GM21717 (cell line): ENCODE measurements around the gene SPINK2.
A peak's percentile ranks its signal among the peaks of the same experiment; 100 is the strongest.

ENCODE experiments used
- ATAC-seq: cut with Tn5 transposase; IDR thresholded peaks from one replicate; pipeline ENCODE4 v1.9.1; 2021; ENCODE audit warnings: mild to moderate bottlenecking, moderate library complexity; ENCODE audit not compliant: unreplicated experiment

SPINK2 gene, protein sequence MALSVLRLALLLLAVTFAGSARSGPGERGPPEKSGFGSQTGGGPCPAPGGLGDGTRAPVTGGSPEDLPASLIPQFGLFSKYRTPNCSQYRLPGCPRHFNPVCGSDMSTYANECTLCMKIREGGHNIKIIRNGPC

DNA sequence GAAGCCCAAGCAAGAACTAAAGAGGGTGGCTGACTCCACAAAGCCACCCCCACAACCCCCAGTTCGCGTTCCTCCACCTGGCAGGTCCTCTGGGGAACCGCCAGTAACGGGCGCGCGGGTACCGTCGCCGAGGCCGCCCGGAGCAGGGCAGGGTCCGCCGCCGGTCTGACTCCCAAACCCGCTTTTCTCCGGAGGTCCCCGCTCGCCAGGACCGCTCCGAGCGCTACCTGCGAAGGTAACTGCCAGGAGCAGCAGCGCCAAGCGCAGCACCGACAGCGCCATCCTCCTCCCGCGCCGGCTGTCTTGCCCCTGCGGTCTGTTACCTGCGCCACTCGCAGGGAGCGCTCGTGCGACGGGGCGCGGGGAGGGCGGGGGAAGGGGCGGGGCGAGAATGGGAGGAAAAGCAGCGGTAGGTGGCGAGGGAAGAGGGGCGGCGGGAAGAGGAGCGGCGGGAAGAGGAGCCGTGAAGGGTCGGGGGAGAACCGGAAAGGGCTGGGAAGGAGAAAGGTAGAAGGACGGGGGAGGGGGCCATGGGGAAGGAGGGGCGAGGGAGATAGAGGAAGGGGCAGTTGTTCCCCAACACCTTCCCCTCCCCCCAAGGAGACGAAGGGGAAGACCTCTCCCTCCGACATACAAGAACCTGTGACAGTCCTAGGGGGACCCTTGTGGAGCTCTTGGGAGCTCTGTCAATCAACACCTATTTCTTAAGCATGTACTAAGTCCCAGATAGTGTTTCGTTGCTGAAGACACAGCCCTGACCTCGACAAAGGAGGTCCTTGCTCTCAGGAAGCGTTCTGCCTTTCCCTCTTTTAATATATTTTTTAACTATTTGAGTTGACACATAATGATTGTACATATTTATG lies at the start of gene SPINK2:
Gene SPINK2, minus strand, starts transcription at position 321 of the 863 bp plus-strand sequence. Its CDS starts 39 bp downstream, at position 282.
- no peak for ATAC-seq

DNA sequence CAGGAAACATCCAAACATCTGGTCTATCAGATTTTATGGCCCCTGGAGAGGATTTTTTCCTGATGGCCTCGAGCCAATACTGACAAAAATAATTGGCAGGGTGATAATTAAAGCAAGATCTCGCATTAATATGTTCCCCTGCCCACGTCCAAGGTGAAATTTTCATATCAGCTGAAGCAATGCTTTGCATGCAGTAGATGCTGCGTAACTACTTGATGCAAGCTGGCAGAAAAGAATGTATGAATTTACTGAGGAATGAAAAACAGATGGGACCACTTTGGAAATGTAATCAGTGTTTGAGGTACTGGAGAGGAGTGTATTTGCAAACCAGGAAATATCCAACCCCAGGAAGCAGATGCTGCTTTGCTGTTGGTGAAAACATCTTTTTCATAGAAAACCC lies 49.4 kb upstream of the SPINK2 start:
- ATAC-seq = no peak

DNA sequence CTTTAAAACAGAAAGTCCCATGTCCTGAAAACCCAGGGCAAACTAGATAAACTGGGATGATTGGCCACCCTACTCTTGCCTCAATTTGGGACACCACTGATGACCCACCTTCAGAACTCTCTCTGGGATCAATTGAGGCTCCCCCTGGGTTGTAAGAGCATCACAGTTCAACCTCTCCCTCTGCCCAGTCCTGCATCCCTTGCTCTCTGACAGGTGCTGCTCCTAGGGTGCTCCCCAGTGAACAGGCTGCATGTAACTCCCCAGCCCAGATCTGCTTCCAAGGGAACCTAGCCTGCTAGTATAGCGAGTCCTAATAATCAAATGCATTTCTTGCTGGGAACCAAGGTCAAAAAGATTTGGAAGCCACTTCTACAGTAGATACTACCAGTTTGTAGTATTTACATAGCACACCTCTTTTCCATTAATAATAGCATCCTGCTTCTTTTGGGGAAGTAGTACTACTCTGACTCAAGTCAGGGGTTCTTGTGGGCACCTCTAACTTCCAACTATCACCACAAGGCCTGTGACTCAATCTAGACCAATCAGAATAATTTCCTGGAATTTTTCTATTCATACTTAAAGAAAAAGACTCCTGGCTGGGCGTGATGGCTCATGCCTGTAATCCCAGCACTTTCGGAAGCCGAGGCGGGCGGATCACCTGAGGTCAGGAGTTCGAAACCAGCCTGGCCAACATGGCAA lies 42.1 kb upstream of the SPINK2 start:
- ATAC-seq = no peak

DNA sequence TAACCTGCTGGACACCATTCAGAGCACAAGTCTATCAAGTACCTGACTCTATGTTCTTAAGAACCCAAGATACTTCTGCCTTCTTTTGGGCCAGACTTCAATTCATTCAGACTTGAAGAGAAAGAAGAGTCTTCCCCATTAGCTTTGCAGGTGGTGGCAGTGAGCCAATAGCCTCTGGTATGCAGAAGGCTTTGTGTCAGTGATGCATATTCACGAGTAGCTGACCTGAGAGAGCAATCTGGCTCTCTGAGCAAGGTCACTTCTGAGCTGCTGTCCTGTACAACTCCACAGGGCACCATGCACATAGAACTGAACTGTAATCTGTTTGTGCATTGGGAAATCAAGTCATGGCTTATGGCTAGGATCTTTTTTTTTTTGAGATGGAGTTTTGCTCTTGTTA lies 39.9 kb upstream of the SPINK2 start:
- ATAC-seq = no peak

DNA sequence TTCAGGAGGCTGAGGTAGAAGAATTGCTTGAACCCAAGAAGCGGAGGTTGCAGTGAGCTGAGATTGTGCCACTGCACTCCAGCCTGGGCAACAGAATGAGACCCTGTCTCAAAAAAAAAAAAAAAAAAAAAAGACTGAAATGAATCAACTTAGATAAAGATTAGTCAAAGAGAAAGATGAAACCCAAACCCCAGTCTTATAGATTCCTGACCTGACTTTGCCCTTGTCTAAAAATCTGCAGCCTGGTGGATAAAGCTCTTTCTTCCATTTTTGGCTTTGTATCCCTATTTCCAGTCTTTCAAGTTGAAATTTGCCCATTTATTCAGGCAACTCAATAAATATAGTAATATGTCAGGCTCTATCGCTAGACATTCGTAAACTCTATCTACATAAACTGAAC lies 39.3 kb upstream of the SPINK2 start:
- no peak for ATAC-seq

DNA sequence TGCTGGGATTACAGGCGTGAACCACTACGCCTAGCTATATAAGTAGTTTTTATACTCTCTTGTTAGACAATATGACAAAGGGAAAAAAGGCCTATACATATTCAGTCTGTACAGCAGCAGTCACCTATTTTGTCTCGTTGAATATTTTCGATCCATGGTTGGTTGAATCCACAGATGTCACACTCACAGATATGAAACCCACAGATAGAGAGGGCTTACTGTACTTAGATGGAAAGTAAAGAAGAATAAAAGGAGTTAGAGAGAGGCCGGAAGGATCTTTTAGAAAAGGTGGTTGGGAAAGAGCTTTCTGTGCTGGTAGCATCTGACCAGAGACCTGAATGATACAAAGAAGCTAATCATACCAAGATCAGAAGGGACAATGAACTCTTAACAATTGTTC lies 38.3 kb upstream of the SPINK2 start:
- ATAC-seq = peak; percentile 49

DNA sequence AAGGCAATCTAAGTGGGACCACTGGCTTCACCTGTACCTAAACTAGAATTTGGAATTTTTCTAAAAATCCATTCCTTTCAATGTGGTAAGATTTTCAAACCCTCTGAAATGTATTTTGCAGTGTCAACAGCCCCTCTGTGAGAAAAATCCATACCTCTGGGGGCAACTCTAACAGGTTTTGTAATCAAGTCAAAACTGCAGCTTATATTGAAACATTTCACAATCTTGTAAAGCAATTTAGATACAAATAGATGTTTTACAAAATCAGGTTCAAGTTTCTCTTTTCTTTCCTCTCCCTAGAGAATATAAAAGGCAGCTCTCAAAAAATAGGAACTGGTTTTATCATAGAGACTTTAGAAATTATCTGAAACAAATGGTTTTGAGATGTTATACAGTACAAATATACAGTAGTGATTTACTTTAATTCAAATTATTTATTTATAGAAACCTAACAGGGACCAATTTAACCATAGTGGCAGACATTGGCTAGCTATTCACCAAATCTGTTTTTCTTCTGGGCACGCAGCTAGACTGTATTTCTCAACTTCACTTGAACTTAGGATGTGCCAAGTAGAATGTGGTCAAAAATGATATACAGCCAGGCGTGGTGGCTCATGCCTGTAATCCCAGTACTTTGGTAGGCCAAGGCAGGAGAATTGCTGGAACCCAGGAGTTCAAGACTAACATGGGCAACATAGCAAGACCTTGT lies 36.3 kb upstream of the SPINK2 start:
- ATAC-seq = no peak

DNA sequence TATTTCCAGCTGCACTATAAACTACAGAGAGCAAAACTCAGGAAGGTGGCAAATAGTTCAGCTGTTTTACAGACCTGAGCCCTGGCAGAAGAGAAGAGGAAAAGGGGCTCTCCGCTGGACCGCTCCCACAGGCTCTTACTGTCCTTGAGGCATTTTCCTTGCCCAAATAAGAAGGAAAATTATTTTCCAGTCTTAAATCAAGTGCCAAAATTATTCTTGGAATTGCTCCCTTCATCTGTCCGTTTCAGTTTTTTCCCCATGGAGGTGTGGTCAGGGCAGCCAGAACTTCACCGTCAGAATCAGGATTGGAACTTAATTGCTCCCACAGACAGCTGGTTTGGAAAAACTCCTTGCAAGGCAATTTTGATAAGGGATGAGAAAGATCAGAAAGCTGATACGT lies 35.2 kb upstream of the SPINK2 start:
- ATAC-seq = no peak

DNA sequence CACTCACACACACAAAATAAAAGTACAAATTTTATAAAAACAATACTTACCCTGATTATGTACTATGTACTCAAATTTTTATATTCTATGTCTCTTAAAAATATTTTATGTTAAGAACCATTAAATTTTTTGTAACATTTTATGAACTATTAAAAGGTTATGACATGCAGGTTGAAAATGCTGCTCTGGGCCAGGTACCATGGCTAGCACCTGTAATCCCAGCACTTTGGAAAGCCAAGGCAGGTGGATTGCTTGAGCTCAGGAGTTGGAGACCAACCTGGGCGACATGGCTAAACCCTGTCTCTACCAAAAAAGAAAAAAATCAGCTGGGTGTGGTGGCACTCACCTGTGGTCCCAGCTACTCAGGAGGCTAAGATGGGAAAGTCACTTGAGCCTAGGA lies 29.4 kb upstream of the SPINK2 start:
- ATAC-seq = no peak

DNA sequence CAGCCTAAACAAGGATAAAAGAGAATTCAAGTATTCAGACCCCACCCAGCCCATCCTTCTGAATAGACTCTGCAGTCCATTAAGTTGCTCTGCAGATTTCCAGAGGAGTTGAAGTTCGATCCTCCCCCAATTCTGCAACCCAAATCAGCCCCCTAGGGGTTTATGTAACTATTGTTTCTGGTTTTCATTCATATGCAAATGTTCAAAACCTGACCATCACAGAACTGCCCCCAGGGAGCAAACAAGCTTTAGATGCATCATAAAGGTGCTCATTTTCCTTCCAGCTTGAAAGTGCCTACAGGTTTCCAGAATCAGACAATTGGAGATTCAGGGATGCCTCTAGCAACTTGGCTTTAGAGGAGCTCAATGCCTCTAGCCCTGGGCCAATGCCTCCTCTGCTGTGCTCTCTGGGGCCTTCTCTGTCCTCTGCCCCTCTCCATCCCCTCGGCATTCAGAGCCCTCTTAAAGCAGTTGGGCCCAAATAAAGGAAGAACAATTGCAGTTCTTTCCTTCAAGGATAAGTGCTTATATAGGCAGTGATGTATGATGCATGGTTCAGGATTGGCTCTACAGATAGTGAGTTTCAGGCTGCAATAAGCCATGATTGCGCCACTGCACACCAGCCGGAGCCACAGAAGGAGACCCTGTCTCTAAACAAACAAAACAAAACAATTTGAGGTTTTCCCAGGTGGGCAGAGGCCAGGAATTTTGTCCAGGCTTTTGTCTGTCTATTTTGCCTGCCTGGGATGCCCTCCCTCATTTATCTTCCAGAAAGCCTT lies 23.5 kb upstream of the SPINK2 start:
- no peak for ATAC-seq

DNA sequence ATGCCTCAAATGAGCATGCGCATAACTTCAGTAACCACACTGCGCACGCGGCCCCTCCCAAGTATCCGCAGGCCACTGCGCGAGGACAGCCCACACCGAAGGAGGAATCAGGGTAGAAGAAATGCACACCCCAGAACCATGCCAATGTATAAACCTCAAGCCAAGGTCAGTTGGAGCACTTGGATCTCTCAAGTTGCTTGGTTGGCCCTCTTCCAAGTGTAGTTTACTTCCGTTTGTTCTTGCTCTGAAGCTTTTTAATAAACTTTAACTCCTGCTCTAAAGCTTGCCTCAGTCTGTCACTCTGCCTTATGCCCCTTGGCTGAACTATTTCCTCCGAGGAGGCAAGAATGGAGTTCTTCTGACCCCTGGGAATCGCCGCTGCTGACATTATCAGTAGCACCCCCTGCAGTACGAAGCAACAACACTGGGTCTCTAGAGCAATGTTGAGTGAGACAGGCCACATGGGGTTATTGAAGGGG lies 22.0 kb upstream of the SPINK2 start:
- ATAC-seq = no peak

DNA sequence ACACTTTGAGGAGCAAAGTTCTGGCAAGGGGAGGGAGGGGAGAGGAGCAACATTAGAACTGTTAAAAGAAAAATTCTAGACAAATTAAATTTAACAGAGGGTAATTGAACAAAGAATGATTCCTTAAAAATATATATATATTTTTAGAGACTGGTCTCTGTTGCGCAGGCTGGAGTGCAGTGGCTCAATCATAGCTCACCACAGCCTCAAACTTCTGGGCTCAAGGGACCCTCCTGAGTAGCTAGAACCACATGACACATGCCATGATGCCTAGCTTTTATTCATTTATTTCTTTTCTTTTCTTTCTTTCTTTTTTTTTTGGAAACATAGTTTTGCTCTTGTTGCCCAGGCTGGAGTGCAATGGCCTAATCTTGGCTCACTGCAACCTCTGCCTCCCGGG lies 19.1 kb upstream of the SPINK2 start:
- ATAC-seq = no peak

DNA sequence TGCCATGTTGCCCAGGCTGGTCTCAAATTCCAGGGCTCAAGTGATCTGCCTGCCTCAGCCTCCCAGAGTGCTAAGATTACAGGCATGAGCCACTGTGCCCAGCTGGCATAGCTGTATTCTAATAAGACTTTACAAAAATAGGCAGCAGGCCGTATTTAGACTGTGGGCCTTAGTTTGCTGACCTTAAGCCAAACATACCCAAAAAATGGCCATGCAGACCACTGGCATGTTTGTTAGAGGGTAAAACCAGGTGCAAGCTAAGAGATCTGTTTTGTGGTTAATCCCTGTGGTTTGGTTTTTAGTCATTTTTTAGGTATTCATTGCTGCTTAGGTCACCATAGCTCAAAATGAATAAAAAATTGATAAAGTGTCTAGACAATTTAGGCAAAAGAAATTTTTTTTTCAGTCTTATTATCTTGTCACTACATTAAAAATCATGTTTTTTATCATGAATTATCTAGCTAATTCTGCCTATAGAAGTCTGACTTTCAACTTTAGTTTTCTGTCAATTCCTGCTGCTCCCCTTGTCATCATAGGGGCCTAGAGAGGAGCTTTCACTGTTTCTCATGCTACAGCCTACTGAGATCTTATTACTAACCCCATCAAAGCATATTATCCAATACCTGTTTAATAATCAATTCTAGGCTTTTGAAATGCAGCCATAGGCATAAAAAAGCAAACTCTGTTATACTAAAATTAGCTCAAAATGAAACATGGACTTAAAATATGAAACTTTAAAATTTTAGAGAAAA lies 7.5 kb upstream of the SPINK2 start:
- ATAC-seq = peak; percentile 85

DNA sequence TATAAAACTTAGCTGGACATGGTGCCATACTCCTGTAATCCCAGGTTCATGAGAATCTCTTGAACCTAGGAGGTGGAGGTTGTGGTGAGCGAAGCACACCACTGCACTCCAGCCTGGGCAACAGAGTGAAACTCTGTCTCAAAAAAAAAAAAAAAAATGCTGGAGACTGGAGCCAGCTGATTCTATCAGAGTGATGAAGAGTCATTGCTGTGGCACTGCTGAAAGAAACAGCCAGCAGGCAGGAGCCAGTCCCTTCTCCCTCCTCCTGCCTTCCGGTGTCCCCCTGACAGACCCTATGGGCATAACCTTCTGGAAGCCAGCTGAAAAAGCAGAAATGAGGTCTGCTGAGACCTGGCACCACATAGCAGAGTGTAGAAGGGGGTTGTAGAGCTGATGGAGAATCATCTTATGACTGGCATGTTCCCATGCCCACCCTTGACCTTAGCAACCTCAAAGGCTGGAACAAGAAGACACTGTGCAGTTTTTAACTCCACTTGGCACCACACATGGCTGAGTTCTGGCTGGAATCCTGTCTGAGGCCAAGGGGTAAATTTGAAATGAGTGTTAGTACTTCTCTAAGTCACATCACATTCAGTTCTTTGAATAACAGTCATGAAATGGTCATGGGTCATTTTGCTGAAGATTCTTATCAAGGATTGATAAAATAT lies 2.6 kb upstream of the SPINK2 start:
- ATAC-seq = no peak

DNA sequence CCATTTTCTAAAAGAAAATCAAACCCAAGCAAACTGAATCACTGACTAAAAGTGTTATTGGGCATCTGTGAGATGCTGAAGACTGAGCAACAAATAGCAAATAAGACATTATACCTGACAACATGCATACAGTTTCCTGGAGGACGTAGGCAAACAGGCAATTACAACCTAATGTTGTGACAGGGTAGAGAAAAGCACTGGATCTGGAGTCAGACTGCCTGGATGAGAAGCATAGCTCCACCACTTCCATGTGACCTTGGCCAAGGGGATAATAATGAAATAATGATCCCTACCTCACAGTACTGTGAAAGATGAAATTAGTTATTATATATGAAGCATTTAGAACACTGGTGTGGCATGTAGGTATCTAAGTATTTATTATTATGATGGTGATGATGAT lies 2.7 kb downstream of the SPINK2 start:
- no peak for ATAC-seq

DNA sequence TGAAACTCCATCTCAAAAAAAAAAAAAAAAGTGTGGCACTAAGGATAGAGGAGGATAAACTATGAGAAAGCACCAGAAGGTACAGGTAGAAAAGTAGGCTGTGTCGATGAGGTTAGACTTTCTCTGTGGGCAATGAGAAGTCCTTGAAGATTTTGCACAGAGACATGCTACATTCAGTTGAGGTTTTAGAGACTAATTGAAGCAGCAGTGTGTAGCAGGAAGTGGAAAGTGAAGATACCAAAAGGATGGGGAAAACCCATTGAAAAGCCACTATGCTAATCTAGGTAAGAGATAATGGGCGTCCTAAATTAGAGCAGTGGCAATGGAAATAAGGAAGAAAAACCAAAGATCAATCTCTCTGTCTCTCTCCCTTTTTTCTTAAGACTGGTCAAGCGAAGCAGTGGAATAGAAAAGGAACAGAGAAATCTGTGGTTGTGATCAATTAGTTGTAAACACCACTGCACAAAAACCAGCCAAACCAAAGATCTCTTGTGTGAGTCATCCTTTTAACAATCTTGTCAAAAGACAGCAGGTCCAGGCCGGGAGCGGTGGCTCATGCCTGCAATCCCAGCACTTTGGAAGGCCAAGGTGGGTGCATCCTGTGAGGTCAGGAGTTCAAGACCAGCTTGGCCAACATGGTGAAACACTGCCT lies 3.5 kb downstream of the SPINK2 start:
- peak; percentile 95 for ATAC-seq

DNA sequence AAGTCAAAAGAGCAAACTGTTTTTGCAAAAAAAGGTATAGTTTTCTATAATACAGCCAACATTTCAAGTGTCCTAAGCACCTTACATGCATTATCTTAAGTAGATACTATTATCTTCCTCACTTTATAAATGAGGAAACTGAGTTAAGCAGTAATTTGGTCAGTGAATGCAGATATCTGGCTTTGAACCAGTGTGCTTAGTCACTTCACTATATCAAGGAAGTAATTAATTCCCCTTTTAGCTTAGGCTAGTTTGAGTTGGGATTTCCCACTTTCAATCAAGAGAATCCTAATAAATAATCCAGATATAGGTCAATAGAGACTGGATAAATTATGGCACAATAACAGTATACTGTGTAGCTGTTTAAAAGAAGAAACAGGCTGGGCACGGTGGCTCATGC lies 14.8 kb downstream of the SPINK2 start:
- ATAC-seq = no peak

DNA sequence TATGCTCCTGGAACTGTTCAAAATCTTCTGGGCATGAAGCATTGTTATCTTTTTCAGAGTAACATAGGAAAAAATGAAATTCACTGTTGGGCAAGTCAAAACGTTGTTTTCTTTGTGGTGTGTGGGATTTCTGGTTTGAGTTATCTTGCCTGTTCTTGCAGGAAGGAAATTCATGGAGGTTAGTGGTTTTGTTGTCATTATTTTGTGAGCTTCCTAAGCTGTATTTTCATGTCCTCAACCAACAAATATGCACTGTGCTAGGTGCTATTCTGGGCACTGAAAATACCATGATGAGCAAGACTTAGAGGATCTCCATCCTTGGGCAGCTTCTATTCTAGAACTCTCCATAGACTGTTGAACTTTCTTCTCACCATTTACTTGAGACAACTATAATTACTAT lies 16.9 kb downstream of the SPINK2 start:
- no peak for ATAC-seq

DNA sequence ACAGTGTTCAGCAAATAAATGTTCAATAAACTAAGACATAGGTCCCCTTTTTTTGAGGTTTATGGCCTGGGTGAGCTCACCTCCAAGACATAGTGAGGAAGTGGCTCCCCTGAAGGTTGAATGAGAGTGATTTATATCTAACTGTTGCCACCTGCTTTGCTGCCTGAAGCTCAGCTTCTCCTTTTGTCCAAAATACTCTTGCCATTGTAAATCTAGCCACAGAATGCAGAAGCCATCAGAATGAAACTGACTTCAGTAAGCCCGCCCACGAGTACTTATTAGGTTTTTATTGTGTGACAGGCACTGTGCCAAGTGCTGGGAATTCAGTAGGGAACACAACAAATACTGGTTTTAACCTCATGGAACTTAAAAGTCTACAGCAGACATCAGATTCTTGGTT lies 18.0 kb downstream of the SPINK2 start:
- no peak for ATAC-seq
